HUES6 (cell line): ENCODE data around the gene FLNB.
A peak's percentile ranks its signal among the peaks of the same experiment; 100 is the strongest.

Experiments used
- H3K27ac ChIP-seq: 2 replicates; pipeline ENCODE4 v1.7.0; 2013; ENCODE audit warnings: low read depth, mild to moderate bottlenecking, low read length, inconsistent platforms
- H3K27me3 ChIP-seq: 2 replicates; pipeline ENCODE4 v1.6.1; 2013; ENCODE audit warnings: low read length; ENCODE audit not compliant: control insufficient read depth, insufficient read depth
- H3K36me3 ChIP-seq: 2 replicates; pipeline ENCODE4 v1.6.1; 2013; ENCODE audit warnings: low read length; ENCODE audit not compliant: control insufficient read depth, insufficient read depth
- H3K4me1 ChIP-seq: 2 replicates; pipeline ENCODE4 v1.6.1; 2013; ENCODE audit warnings: low read length; ENCODE audit not compliant: control insufficient read depth, insufficient read depth
- H3K4me3 ChIP-seq: 2 replicates; pipeline ENCODE4 v1.5.1; 2013; ENCODE audit warnings: low read depth, low read length
- H3K9ac ChIP-seq: one replicate; pipeline ENCODE4 v1.6.1; 2013; ENCODE audit warnings: mild to moderate bottlenecking, low read length
- H3K9me3 ChIP-seq: 2 replicates; pipeline ENCODE4 v1.6.1; 2013; ENCODE audit warnings: low read depth, low read length; ENCODE audit not compliant: control insufficient read depth, insufficient read depth

The FLNB gene, protein sequence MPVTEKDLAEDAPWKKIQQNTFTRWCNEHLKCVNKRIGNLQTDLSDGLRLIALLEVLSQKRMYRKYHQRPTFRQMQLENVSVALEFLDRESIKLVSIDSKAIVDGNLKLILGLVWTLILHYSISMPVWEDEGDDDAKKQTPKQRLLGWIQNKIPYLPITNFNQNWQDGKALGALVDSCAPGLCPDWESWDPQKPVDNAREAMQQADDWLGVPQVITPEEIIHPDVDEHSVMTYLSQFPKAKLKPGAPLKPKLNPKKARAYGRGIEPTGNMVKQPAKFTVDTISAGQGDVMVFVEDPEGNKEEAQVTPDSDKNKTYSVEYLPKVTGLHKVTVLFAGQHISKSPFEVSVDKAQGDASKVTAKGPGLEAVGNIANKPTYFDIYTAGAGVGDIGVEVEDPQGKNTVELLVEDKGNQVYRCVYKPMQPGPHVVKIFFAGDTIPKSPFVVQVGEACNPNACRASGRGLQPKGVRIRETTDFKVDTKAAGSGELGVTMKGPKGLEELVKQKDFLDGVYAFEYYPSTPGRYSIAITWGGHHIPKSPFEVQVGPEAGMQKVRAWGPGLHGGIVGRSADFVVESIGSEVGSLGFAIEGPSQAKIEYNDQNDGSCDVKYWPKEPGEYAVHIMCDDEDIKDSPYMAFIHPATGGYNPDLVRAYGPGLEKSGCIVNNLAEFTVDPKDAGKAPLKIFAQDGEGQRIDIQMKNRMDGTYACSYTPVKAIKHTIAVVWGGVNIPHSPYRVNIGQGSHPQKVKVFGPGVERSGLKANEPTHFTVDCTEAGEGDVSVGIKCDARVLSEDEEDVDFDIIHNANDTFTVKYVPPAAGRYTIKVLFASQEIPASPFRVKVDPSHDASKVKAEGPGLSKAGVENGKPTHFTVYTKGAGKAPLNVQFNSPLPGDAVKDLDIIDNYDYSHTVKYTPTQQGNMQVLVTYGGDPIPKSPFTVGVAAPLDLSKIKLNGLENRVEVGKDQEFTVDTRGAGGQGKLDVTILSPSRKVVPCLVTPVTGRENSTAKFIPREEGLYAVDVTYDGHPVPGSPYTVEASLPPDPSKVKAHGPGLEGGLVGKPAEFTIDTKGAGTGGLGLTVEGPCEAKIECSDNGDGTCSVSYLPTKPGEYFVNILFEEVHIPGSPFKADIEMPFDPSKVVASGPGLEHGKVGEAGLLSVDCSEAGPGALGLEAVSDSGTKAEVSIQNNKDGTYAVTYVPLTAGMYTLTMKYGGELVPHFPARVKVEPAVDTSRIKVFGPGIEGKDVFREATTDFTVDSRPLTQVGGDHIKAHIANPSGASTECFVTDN (N-terminal part only)

DNA sequence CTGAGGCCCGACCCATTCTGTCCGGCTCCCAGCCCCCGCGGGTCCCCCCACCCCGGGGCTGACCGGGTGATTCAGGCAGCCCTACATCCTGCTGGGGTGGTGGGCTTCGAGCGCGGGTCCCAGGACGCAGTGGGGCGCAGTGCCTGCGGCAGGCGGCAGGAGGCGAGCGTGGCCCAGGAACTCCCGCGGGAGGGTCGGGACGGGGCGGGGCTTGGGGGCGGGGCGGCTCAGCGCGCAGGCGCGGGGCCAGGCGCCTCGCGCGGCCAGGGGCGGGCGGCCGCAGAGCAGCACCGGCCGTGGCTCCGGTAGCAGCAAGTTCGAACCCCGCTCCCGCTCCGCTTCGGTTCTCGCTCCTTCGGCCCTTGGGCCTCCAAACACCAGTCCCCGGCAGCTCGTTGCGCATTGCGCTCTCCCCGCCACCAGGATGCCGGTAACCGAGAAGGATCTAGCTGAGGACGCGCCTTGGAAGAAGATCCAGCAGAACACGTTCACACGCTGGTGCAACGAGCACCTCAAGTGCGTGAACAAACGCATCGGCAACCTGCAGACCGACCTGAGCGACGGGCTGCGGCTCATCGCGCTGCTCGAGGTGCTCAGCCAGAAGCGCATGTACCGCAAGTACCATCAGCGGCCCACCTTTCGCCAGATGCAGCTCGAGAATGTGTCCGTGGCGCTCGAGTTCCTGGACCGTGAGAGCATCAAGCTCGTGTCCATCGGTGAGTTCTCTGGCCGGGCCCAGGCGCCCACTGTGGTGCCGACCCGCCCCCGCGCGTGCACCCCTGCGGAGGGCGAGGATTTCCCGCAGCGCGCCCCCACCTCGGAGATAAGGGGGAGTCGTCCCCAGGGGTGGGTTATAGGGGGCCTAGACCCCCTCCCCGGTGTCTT lies at the start of gene FLNB:
FLNB (plus strand) TSS at position 282 of the 885 bp plus-strand sequence; CDS start at position 425, 143 bp downstream.
- H3K27ac ChIP-seq, result peak within 1 kb of the TSS; percentile 35; the same call in 1 of the 2 replicates

GRCh38 chr3:57958642-57959422 lies 49.4 kb upstream of the FLNB start:
- no peaks in the 10 kb centered on the region for H3K36me3 ChIP-seq
- peak overlapping the region; percentile 12 for H3K9ac ChIP-seq
- H3K27ac ChIP-seq, result peak overlapping the region; percentile 52; the same call in 1 of the 2 replicates
- H3K4me3 ChIP-seq, result no peak overlapping the region
- H3K4me1 ChIP-seq, result peaks cover 16% of the 10 kb centered on the region
- H3K9me3 ChIP-seq, result no peaks in the 10 kb centered on the region
- no peaks in the 10 kb centered on the region for H3K27me3 ChIP-seq

More for the DNA sequence above, at the start of gene FLNB:
- H3K27me3 ChIP-seq, result no peaks in the 10 kb centered on the region
- peak within 1 kb of the TSS; percentile 96 for H3K9ac ChIP-seq
- H3K36me3 ChIP-seq, result no peaks in the 10 kb centered on the region
- H3K9me3 ChIP-seq, result no peaks in the 10 kb centered on the region
- H3K4me1 ChIP-seq, result peaks cover 29% of the 10 kb centered on the region
- peak within 1 kb of the TSS; percentile 92 for H3K4me3 ChIP-seq

DNA sequence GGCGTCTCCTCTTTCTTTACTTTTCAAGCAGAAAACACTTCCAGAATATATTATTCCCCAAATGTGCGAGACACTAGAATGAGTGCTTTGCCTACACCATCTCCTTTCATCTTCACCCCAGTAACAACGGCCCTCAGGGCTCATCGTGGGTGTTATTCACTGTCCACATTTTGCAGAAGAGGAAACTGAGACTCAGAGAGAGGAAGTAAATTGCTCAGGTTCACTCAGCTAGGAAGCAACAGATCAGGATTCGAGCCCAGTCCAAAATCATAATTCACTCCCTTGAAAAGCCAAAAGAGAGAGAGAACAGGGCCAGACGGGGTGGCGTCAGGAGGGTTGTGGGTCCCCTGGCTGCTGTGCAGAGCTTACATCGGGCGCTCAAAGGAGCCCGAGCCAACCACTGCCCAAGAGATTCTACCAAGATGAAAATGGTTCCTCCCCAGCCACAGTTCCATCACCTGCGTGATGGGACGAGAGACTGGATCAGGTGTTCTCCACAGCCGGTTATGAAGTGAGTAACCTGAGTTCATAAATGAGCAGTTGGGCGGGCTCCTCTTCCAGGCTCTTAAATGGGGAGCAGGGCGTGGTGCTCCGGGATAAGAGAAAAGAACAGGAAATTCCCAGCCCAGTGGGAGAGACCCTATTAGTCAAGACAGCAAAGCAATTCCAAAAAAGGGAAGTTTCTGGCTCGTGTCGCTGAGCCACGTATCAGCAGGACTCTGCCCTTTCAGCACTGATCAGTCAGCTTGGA lies 48.6 kb upstream of the FLNB start:
- H3K4me1 ChIP-seq, result peaks cover 16% of the 10 kb centered on the region
- no peaks in the 10 kb centered on the region for H3K9me3 ChIP-seq
- no peaks in the 10 kb centered on the region for H3K36me3 ChIP-seq
- H3K9ac ChIP-seq, result peak overlapping the region; percentile 12
- peak overlapping the region; percentile 52; the same call in 1 of the 2 replicates for H3K27ac ChIP-seq
- no peak overlapping the region for H3K4me3 ChIP-seq
- H3K27me3 ChIP-seq, result no peaks in the 10 kb centered on the region

DNA sequence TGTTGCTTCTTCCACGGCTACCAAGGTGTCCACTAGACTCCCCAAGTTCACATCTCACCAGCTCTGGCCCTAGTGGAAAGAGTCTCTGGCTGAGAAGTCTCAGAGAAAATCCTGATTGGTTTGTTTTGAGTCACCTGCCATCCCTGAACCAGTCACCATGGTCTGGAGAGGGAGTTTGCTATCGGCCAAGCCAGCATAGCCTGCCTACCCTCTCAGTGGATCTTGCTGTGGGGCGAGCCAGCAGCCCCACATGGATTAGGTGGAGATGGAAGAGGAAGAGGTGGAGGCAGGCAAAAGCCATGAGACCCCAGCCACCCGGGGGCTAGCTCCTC lies 48.1 kb upstream of the FLNB start:
- Histone ChIP-seq H3K4me1 (peaks cover 16% of the 10 kb centered on the region), H3K36me3 (no peaks in the 10 kb centered on the region), H3K4me3 (no peak overlapping the region), H3K9ac (peak overlapping the region; percentile 12), H3K9me3 (no peaks in the 10 kb centered on the region), H3K27me3 (no peaks in the 10 kb centered on the region), H3K27ac (no peak overlapping the region; the same call in 1 of the 2 replicates)

DNA sequence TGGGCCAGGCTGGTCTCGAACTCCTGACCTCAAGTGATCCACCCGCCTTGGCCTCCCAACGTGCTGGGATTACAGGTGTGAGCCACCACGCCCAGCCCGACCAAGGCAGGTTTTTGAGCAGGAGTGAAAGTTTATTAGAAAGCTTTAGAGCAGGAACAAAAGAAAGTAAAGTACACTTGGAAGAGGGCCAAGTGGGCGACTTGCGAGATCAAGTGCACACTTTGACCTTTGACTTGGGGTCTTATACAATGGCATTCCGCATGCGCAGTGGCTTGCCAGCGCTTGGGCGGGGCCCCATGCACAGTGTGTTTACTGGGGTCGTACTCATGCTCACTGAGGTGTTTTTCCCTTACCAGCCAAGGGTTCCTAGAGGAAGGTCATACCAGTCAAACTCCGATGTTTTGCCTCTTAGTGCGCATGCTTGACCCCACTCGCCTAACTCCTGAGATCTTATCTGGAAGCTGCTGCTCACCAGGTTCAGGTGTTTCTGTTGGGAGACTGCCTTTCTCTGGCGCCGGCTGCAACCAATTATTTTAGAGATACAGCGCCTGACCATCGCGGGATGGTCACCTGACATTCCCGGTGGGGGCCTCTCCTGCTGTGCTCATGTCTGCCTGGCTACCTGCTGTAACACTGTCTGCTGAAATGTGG lies 46.9 kb upstream of the FLNB start:
- Histone ChIP-seq H3K27me3 (no peaks in the 10 kb centered on the region), H3K4me1 (peaks cover 16% of the 10 kb centered on the region), H3K27ac (no peak overlapping the region), H3K9ac (no peak overlapping the region), H3K9me3 (no peaks in the 10 kb centered on the region), H3K36me3 (no peaks in the 10 kb centered on the region), H3K4me3 (no peak overlapping the region)

GRCh38 chr3:57961828-57962447 lies 46.3 kb upstream of the FLNB start:
- no peak overlapping the region for H3K27ac ChIP-seq
- peaks cover 16% of the 10 kb centered on the region for H3K4me1 ChIP-seq
- no peaks in the 10 kb centered on the region for H3K36me3 ChIP-seq
- no peaks in the 10 kb centered on the region for H3K27me3 ChIP-seq
- H3K9me3 ChIP-seq, result no peaks in the 10 kb centered on the region
- H3K4me3 ChIP-seq, result no peak overlapping the region
- H3K9ac ChIP-seq, result no peak overlapping the region

DNA sequence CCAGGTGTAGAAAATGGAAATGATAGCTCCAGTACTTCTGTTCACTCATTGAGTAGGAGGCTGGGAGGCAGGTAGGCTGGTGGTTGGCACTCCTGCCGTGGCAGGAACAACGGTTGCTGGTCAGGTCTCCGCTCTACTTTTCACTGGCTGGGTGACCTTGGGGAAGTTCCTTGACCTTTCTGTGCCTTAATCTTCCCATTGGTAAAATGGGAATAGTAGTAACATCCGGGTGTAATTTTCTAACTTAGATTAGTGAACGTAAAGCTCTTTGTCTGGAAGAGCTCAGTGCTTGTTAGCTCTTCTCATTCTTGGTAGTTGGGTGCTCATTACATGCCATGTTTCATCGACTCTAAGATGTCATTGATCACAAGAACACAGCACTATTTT lies 45.8 kb upstream of the FLNB start:
- Histone ChIP-seq H3K9me3 (no peaks in the 10 kb centered on the region), H3K36me3 (no peaks in the 10 kb centered on the region), H3K9ac (no peak overlapping the region), H3K4me1 (peaks cover 16% of the 10 kb centered on the region), H3K27ac (no peak overlapping the region), H3K4me3 (no peak overlapping the region), H3K27me3 (no peaks in the 10 kb centered on the region)

- Histone ChIP-seq H3K4me3 (no peak overlapping the region), H3K9ac (no peak overlapping the region), H3K36me3 (no peaks in the 10 kb centered on the region), H3K27me3 (no peaks in the 10 kb centered on the region), H3K27ac (no peak overlapping the region), H3K4me1 (peaks cover 16% of the 10 kb centered on the region), H3K9me3 (no peaks in the 10 kb centered on the region)
These were observed 44.3 kb upstream of the FLNB start for GRCh38 chr3:57963811-57964346.
